HG03196 (cell line): Measurements from ENCODE around the gene AHNAK2.

ENCODE experiments used
- ATAC-seq: cut with Tn5 transposase; IDR thresholded peaks from one replicate; pipeline ENCODE4 v1.9.1; 2021; ENCODE audit not compliant: unreplicated experiment

The AHNAK2 gene

GRCh38 chr14:104940526-104941150 is 37.5 kb downstream of the AHNAK2 start:
- ATAC-seq = no peak

- no peak for ATAC-seq
Measured at GRCh38 chr14:104939666-104940410, 38.3 kb downstream of the AHNAK2 start.

- ATAC-seq = no peak
Measured at GRCh38 chr14:104938960-104939359, 39.2 kb downstream of the AHNAK2 start.

- ATAC-seq = no peak
Measured at GRCh38 chr14:104938436-104938835, 39.7 kb downstream of the AHNAK2 start.

- ATAC-seq = no peak
Measured at GRCh38 chr14:104937694-104938365, 40.3 kb downstream of the AHNAK2 start.

GRCh38 chr14:104937161-104937560 is 41.0 kb downstream of the AHNAK2 start:
- ATAC-seq = no peak

- ATAC-seq = no peak
Measured at GRCh38 chr14:104936361-104937155, 41.6 kb downstream of the AHNAK2 start.

GRCh38 chr14:104935955-104936354 is 42.2 kb downstream of the AHNAK2 start:
- ATAC-seq = no peak

GRCh38 chr14:104935026-104935650 is 43.0 kb downstream of the AHNAK2 start:
- ATAC-seq = no peak

- no peak for ATAC-seq
Measured at GRCh38 chr14:104933746-104934733, 44.1 kb downstream of the AHNAK2 start.

GRCh38 chr14:104932676-104933631 is 45.2 kb downstream of the AHNAK2 start:
- ATAC-seq = no peak

- ATAC-seq = no peak
Measured at GRCh38 chr14:104931771-104932675, 46.2 kb downstream of the AHNAK2 start.

- no peak for ATAC-seq
Measured at GRCh38 chr14:104931304-104931770, 46.8 kb downstream of the AHNAK2 start.

GRCh38 chr14:104930526-104931303 is 47.5 kb downstream of the AHNAK2 start:
- no peak for ATAC-seq

- ATAC-seq = no peak
Measured at GRCh38 chr14:104929268-104930230, 48.6 kb downstream of the AHNAK2 start.
